HG03095 (cell line): Measurements from ENCODE around the gene SAMD8.
A peak's percentile ranks its signal among the peaks of the same experiment; 100 is the strongest.

Experiments
- ATAC-seq: cut with Tn5 transposase; IDR thresholded peaks from one replicate; pipeline ENCODE4 v1.9.1; 2021; ENCODE audit warnings: moderate library complexity; ENCODE audit not compliant: unreplicated experiment

SAMD8 gene

GRCh38 chr10:75084834-75085384 is 26.5 kb upstream of the SAMD8 start:
- no peak for ATAC-seq

GRCh38 chr10:75086278-75086934 is 25.1 kb upstream of the SAMD8 start:
- ATAC-seq, result no peak

GRCh38 chr10:75088640-75089039 is 22.8 kb upstream of the SAMD8 start:
- no peak for ATAC-seq

- ATAC-seq, result no peak
Observed at GRCh38 chr10:75089634-75090033, 21.8 kb upstream of the SAMD8 start.

GRCh38 chr10:75091146-75091545 is 20.3 kb upstream of the SAMD8 start:
- no peak for ATAC-seq

GRCh38 chr10:75094465-75094864 is 17.0 kb upstream of the SAMD8 start:
- ATAC-seq, result no peak

- ATAC-seq, result no peak
Observed at GRCh38 chr10:75095631-75096030, 15.8 kb upstream of the SAMD8 start.

- no peak for ATAC-seq
Observed at GRCh38 chr10:75096749-75097148, 14.7 kb upstream of the SAMD8 start.

GRCh38 chr10:75097666-75098285 is 13.7 kb upstream of the SAMD8 start:
- no peak for ATAC-seq

GRCh38 chr10:75098902-75099673 is 12.4 kb upstream of the SAMD8 start:
- no peak for ATAC-seq

GRCh38 chr10:75099952-75100763 is 11.3 kb upstream of the SAMD8 start:
- ATAC-seq, result peak; percentile 72

GRCh38 chr10:75100764-75101291 is 10.6 kb upstream of the SAMD8 start:
- ATAC-seq, result no peak

GRCh38 chr10:75101416-75102251 is 9.8 kb upstream of the SAMD8 start:
- no peak for ATAC-seq

GRCh38 chr10:75102830-75103673 is 8.4 kb upstream of the SAMD8 start:
- ATAC-seq, result no peak

GRCh38 chr10:75103881-75104686 is 7.4 kb upstream of the SAMD8 start:
- ATAC-seq, result no peak

GRCh38 chr10:75104842-75105241 is 6.6 kb upstream of the SAMD8 start:
- ATAC-seq, result no peak

- no peak for ATAC-seq
Observed at GRCh38 chr10:75105576-75106197, 5.8 kb upstream of the SAMD8 start.

- no peak for ATAC-seq
Observed at GRCh38 chr10:75106242-75106641, 5.2 kb upstream of the SAMD8 start.
